Type B pancreatic cell (in vitro differentiated cells): ENCODE results near the gene DAB1. TPM values are rescaled to one million over a fixed set of nuclear protein-coding genes. Genes with fewer than 3 reads are reported as not detected.
"Not testable (repeated sequence)": the region's sequence is repeated elsewhere in the genome, so short reads cannot be mapped to it uniquely, and the experiment has no call there.

Source experiments
- DNase-seq: peaks from one replicate; pipeline ENCODE4 v3.0.0; 2021; ENCODE audit warnings: mixed read lengths; ENCODE audit not compliant: unreplicated experiment; ENCODE audit errors: extremely low spot score
- H3K27ac Mint-ChIP-seq: 2 replicates; pipeline ENCODE4 v1.8.0; 2021; ENCODE audit warnings: mild to moderate bottlenecking, mixed read lengths
- H3K27me3 Mint-ChIP-seq: 2 replicates; pipeline ENCODE4 v1.8.0; 2021; ENCODE audit warnings: mixed read lengths
- H3K36me3 Mint-ChIP-seq: 2 replicates; pipeline ENCODE4 v1.8.0; 2021; ENCODE audit warnings: mixed read lengths
- H3K4me1 Mint-ChIP-seq: one replicate; pipeline ENCODE4 v1.8.0; 2021; ENCODE audit warnings: mixed read lengths; ENCODE audit not compliant: unreplicated experiment
- H3K4me3 Mint-ChIP-seq: 2 replicates; pipeline ENCODE4 v1.8.0; 2021; ENCODE audit warnings: mild to moderate bottlenecking, mixed read lengths
- H3K9me3 Mint-ChIP-seq: 2 replicates; pipeline ENCODE4 v1.8.0; 2021; ENCODE audit warnings: mixed read lengths
- total RNA-seq: library from RNA; stranded (reverse); gene quantifications from 2 replicates; pipeline ENCODE4 v1.2.1, GENCODE V29; 2021; ENCODE audit warnings: low replicate concordance
- TF ChIP-seq, protein P1 (sequence below): fragments of 200-600 bp; sonication (generic); conservative IDR thresholded peaks from 2 replicates; pipeline ENCODE4 v1.5.0; 2021; ENCODE audit warnings: antibody characterized with exemption, mild to moderate bottlenecking

Gene DAB1
- total RNA-seq, 1 donor from 2014 or later, result 7.3 TPM

DNA sequence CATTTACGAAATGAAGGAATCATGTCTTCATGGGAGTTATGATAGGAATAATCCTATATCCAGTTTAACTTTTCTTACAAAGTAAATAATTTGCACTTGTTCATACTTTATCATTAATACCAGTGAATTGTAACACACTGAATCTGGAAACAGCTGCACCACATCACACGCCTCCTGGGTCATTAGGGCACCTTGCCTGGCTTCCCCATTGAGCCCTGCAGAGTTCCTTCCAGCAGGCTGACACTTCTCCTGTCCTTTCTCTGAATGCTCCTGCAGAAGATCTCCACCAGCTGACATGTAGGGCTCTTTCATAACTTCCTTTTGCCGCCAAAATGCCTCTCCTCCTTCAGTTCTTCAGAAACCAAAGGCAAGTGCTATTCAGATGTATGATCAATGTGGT is 201.1 kb downstream of the DAB1 start:
- Mint-ChIP-seq H3K27ac (no peak overlapping the region), H3K4me1 (no peaks in the 10 kb centered on the region), H3K9me3 (no peaks in the 10 kb centered on the region), H3K27me3 (peaks cover 5% of the 10 kb centered on the region), H3K4me3 (no peak overlapping the region), H3K36me3 (no peaks in the 10 kb centered on the region)
- TF ChIP-seq, protein P1, sequence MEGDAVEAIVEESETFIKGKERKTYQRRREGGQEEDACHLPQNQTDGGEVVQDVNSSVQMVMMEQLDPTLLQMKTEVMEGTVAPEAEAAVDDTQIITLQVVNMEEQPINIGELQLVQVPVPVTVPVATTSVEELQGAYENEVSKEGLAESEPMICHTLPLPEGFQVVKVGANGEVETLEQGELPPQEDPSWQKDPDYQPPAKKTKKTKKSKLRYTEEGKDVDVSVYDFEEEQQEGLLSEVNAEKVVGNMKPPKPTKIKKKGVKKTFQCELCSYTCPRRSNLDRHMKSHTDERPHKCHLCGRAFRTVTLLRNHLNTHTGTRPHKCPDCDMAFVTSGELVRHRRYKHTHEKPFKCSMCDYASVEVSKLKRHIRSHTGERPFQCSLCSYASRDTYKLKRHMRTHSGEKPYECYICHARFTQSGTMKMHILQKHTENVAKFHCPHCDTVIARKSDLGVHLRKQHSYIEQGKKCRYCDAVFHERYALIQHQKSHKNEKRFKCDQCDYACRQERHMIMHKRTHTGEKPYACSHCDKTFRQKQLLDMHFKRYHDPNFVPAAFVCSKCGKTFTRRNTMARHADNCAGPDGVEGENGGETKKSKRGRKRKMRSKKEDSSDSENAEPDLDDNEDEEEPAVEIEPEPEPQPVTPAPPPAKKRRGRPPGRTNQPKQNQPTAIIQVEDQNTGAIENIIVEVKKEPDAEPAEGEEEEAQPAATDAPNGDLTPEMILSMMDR, result no peak
- no peak for DNase-seq

DNA sequence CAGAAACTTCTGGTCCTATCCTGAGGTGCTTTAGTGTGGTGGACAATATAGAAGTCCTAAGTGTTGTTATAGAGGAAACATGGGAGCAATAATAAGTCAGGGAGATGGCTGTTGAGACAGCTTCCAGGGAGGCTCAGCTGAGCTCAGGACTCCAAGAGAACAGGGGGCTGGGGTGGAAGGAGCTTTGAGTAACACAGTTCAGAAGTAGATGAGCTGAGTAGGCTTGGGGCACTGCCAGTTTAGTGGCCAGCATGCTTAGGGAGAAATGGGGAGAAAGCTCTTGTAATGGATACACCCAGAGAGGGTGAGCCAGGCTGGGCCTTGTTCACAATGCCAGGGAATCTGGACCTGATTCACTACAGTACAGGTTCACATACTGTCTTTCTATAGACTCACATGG is 201.6 kb downstream of the DAB1 start:
- TF ChIP-seq, protein P1, result no peak
- Mint-ChIP-seq H3K27me3 (peaks cover 5% of the 10 kb centered on the region), H3K9me3 (no peaks in the 10 kb centered on the region), H3K27ac (no peak overlapping the region), H3K4me3 (no peak overlapping the region), H3K4me1 (no peaks in the 10 kb centered on the region), H3K36me3 (no peaks in the 10 kb centered on the region)
- no peak for DNase-seq

GRCh38 chr1:57220905-57221304 is 203.0 kb downstream of the DAB1 start:
- H3K4me3 Mint-ChIP-seq, H3K27me3 Mint-ChIP-seq, H3K4me1 Mint-ChIP-seq, H3K36me3 Mint-ChIP-seq, DNase-seq, H3K9me3 Mint-ChIP-seq, H3K27ac Mint-ChIP-seq: not testable (repeated sequence)

DNA sequence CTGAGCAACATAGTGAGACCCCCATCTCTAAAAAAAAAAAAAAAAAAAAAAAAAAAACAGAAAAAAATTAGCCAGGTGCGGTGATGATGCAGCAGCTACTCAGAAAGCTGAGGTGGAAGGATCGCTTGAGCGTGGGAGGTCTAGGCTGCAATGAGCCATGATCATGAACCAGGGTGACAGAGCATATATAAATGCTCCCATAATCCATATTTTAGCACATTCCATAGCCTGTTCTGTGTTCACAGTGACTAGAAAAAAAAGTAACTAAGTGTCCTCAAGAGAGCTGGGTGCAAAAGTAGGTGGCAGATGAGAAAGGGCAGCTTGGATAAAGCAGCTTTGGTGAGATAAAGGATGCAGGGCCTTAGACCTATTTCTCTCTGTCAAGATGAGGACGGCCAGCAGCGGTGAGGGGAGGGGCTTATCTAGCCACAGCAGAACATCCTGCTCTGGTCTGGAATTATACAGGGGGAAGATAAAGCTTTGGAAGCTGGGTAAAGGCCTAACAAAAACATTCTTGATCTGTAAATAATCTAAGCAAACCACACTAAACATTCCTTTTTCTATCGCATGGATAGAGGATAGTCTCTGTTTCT is 205.3 kb downstream of the DAB1 start:
- H3K9me3 Mint-ChIP-seq, result peaks cover 4% of the 10 kb centered on the region
- no peak overlapping the region for H3K4me3 Mint-ChIP-seq
- H3K36me3 Mint-ChIP-seq, result no peaks in the 10 kb centered on the region
- peaks cover 11% of the 10 kb centered on the region for H3K4me1 Mint-ChIP-seq
- no peaks in the 10 kb centered on the region for H3K27me3 Mint-ChIP-seq
- DNase-seq, result no peak
- no peak overlapping the region for H3K27ac Mint-ChIP-seq
- TF ChIP-seq, protein P1, result no peak

DNA sequence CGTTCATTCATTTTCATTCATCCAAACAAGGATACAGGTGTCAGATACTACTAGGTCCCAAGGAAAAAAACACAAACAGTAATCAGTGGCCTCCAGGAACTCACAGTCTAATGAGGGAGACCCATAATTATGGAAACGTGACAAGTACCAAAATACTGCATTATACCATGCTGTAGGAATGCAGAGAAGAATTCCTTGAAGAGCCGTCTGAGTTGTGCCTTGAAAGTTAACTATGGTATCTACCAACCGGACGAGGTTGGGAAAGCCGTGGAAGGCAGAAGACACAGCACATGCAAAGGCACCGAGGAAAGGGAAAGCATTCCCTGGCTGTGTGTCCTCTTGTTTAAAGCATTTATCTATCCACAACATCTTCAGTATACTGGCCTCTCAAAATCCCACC is 206.0 kb downstream of the DAB1 start:
- Mint-ChIP-seq H3K4me1 (peaks cover 11% of the 10 kb centered on the region), H3K4me3 (no peak overlapping the region), H3K36me3 (no peaks in the 10 kb centered on the region), H3K27ac (no peak overlapping the region), H3K9me3 (peaks cover 4% of the 10 kb centered on the region), H3K27me3 (no peaks in the 10 kb centered on the region)
- TF ChIP-seq, protein P1, result no peak
- DNase-seq, result no peak

DNA sequence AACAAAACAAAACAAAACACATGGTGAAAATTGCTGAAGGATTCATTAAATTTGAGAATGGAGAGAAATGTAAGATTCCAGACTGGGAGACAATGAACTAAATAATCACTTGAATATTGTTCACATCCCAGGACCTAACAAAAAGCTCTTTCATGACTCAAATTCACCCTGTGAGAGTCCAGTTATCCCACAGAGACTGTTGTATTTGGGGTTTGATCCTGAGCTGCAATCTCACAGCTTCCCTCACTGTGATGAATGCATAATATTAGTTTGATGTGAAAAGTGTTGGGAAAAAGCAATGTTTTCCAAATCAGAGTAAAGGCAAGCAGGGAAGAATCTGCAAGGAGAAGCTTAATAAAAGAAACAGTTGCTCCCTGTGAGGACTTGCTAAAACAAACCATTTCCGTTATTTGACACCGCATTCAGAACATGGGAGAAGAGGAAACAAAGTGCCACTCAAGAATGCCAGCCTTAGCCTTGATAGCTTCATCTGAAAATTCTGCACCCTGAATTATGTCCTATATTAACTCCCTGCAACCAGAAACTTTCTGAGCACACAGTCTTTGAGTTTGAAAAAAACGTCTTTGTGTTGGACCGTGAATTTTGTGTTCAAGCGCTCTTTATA is 208.8 kb downstream of the DAB1 start:
- Mint-ChIP-seq H3K4me1 (peaks cover 11% of the 10 kb centered on the region), H3K9me3 (peaks cover 4% of the 10 kb centered on the region), H3K36me3 (no peaks in the 10 kb centered on the region), H3K27me3 (no peaks in the 10 kb centered on the region), H3K27ac (peak overlapping the region; percentile 3), H3K4me3 (no peak overlapping the region)
- TF ChIP-seq, protein P1, result no peak
- DNase-seq, result no peak
